Calu3 (cell line): Measurements from ENCODE around the gene GIMAP8. TPM values are rescaled to one million over a fixed set of nuclear protein-coding genes. Genes with fewer than 3 reads are reported as not detected.
"Not testable (repeated sequence)": the region's sequence is repeated elsewhere in the genome, so short reads cannot be mapped to it uniquely, and the experiment has no call there.

Experiments used
- BruUV-seq: library from RNA; stranded (reverse); fragments of 400-500 nt; replicated peaks from 2 replicates; lab custom pipeline; 2021; lab: Mats Ljungman, UMichigan
- CTCF ChIA-PET: fragments of 300-600 bp; sonication (Branson Sonifier 250); formaldehyde crosslinking; loops from one replicate; lab custom pipeline; 2022; ENCODE audit warnings: antibody characterized with exemption; lab: Charles Lee
- DNase-seq: peaks from one replicate; pipeline ENCODE4 v3.0.0; 2022
- H3K27ac Mint-ChIP-seq: one replicate; pipeline ENCODE4 v1.8.0; 2022; ENCODE audit warnings: mixed read lengths; ENCODE audit not compliant: unreplicated experiment
- H3K27me3 Mint-ChIP-seq: one replicate; pipeline ENCODE4 v1.8.0; 2022; ENCODE audit warnings: mixed read lengths; ENCODE audit not compliant: unreplicated experiment
- H3K36me3 Mint-ChIP-seq: one replicate; pipeline ENCODE4 v1.8.0; 2022; ENCODE audit warnings: mild to moderate bottlenecking, moderate library complexity, mixed read lengths; ENCODE audit not compliant: insufficient read depth, unreplicated experiment
- H3K4me1 Mint-ChIP-seq: one replicate; pipeline ENCODE4 v1.8.0; 2022; ENCODE audit warnings: mild to moderate bottlenecking, low read depth, mixed read lengths; ENCODE audit not compliant: unreplicated experiment
- H3K4me3 Mint-ChIP-seq: one replicate; pipeline ENCODE4 v1.8.0; 2022; ENCODE audit warnings: mild to moderate bottlenecking, low read depth, moderate library complexity, mixed read lengths; ENCODE audit not compliant: unreplicated experiment
- H3K9me3 Mint-ChIP-seq: one replicate; pipeline ENCODE4 v1.8.0; 2022; ENCODE audit warnings: low read depth, mixed read lengths; ENCODE audit not compliant: unreplicated experiment
- CTCF ChIP-seq: fragments of 200-600 bp; IDR thresholded peaks from one replicate; pipeline ENCODE4 v1.8.0; 2022; ENCODE audit warnings: antibody characterized with exemption; ENCODE audit not compliant: unreplicated experiment
- intact Hi-C: fragments of 100-400 bp; cut with micrococcal nuclease; formaldehyde crosslinking; loops from one replicate; pipeline ENCODE4 v1.10.0; 2022; ENCODE audit not compliant: unreplicated experiment
- total RNA-seq: library from RNA; stranded (reverse); gene quantifications from 2 replicates; pipeline ENCODE4 v1.2.3, GENCODE V29; 2022

GIMAP8 gene
- total RNA-seq, 1 experiment from 2014 or later, result not detected

- Mint-ChIP-seq H3K9me3 (peaks cover under 1% of the 10 kb centered on the region), H3K36me3 (no peaks in the 10 kb centered on the region), H3K4me1 (peaks cover 8% of the 10 kb centered on the region), H3K27ac (no peak overlapping the region), H3K27me3 (peaks cover 66% of the 10 kb centered on the region), H3K4me3 (no peak overlapping the region)
- no TSS peak for BruUV-seq
- TF ChIP-seq CTCF, result no peak
- intact Hi-C loops, result no loop called here
- DNase-seq, result no peak
- CTCF ChIA-PET, result no interaction called here
These were observed 815 bp downstream of the GIMAP8 start for GRCh38 chr7:150451097-150451793.

- no TSS peak for BruUV-seq
- H3K27ac Mint-ChIP-seq, result no peak overlapping the region
- peaks cover 66% of the 10 kb centered on the region for H3K27me3 Mint-ChIP-seq
- no peak overlapping the region for H3K4me3 Mint-ChIP-seq
- no peaks in the 10 kb centered on the region for H3K36me3 Mint-ChIP-seq
- H3K4me1 Mint-ChIP-seq, result peaks cover 8% of the 10 kb centered on the region
- no peak for TF ChIP-seq CTCF
- H3K9me3 Mint-ChIP-seq, result peaks cover 3% of the 10 kb centered on the region
- intact Hi-C loops, result no loop called here
- CTCF ChIA-PET, result no interaction called here
- no peak for DNase-seq
These were observed 1.5 kb downstream of the GIMAP8 start for GRCh38 chr7:150451833-150452461.

- H3K36me3 Mint-ChIP-seq, result no peaks in the 10 kb centered on the region
- TF ChIP-seq CTCF, result no peak
- peaks cover 64% of the 10 kb centered on the region for H3K27me3 Mint-ChIP-seq
- DNase-seq, result no peak
- BruUV-seq, result no TSS peak
- CTCF ChIA-PET, result no interaction called here
- intact Hi-C loops, result no loop called here
- H3K4me1 Mint-ChIP-seq, result peaks cover 8% of the 10 kb centered on the region
- H3K27ac Mint-ChIP-seq, result no peak overlapping the region
- peaks cover 8% of the 10 kb centered on the region for H3K9me3 Mint-ChIP-seq
- H3K4me3 Mint-ChIP-seq, result no peak overlapping the region
These were observed 2.8 kb downstream of the GIMAP8 start for GRCh38 chr7:150453181-150453580.

- CTCF ChIA-PET, result no interaction called here
These were observed 3.5 kb downstream of the GIMAP8 start for GRCh38 chr7:150453892-150454291.

GRCh38 chr7:150457064-150457463 lies 6.6 kb downstream of the GIMAP8 start:
- H3K27me3 Mint-ChIP-seq, result peaks cover 25% of the 10 kb centered on the region
- H3K27ac Mint-ChIP-seq, H3K4me1 Mint-ChIP-seq, CTCF ChIA-PET, intact Hi-C loops, H3K4me3 Mint-ChIP-seq, H3K36me3 Mint-ChIP-seq, BruUV-seq, DNase-seq, H3K9me3 Mint-ChIP-seq: not testable (repeated sequence)

More at GRCh38 chr7:150453892-150454291, 3.5 kb downstream of the GIMAP8 start:
- peaks cover 8% of the 10 kb centered on the region for H3K9me3 Mint-ChIP-seq
- no peak overlapping the region for H3K27ac Mint-ChIP-seq
- DNase-seq, result no peak
- intact Hi-C loops, result no loop called here
- BruUV-seq, result no TSS peak
- peaks cover under 1% of the 10 kb centered on the region for H3K4me1 Mint-ChIP-seq
- no peaks in the 10 kb centered on the region for H3K36me3 Mint-ChIP-seq
- no peak overlapping the region for H3K4me3 Mint-ChIP-seq
- no peak for TF ChIP-seq CTCF
- H3K27me3 Mint-ChIP-seq, result peaks cover 57% of the 10 kb centered on the region
